ENCODE results near the gene VAV3.
"Not testable (repeated sequence)": the region's sequence is repeated elsewhere in the genome, so short reads cannot be mapped to it uniquely, and the experiment has no call there.

VAV3 gene

GRCh38 chr1:107670397-107671040 is 294.5 kb downstream of the VAV3 start:
- DNase-seq = no peak

- no peak for DNase-seq
Measured at GRCh38 chr1:107669996-107670395, 295.0 kb downstream of the VAV3 start.

- DNase-seq = no peak
Measured at GRCh38 chr1:107668762-107669161, 296.2 kb downstream of the VAV3 start.

GRCh38 chr1:107666493-107666892 is 298.5 kb downstream of the VAV3 start:
- DNase-seq = no peak

- DNase-seq = no peak
Measured at GRCh38 chr1:107664982-107665925, 299.7 kb downstream of the VAV3 start.

GRCh38 chr1:107662971-107663370 is 302.0 kb downstream of the VAV3 start:
- DNase-seq = no peak

- DNase-seq = no peak
Measured at GRCh38 chr1:107661158-107661557, 303.8 kb downstream of the VAV3 start.

- no peak for DNase-seq
Measured at GRCh38 chr1:107659961-107660360, 305.0 kb downstream of the VAV3 start.

GRCh38 chr1:107657356-107657755 is 307.6 kb downstream of the VAV3 start:
- no peak for DNase-seq

GRCh38 chr1:107653765-107654164 is 311.2 kb downstream of the VAV3 start:
- no peak for DNase-seq

- DNase-seq = no peak
Measured at GRCh38 chr1:107653005-107653404, 312.0 kb downstream of the VAV3 start.

GRCh38 chr1:107650825-107651224 is 314.2 kb downstream of the VAV3 start:
- DNase-seq = not testable (repeated sequence)

- DNase-seq = no peak
Measured at GRCh38 chr1:107649023-107649422, 316.0 kb downstream of the VAV3 start.

- DNase-seq = no peak
Measured at GRCh38 chr1:107648071-107648470, 316.9 kb downstream of the VAV3 start.

- no peak for DNase-seq
Measured at GRCh38 chr1:107647012-107647411, 318.0 kb downstream of the VAV3 start.

- no peak for DNase-seq
Measured at GRCh38 chr1:107643766-107644165, 321.2 kb downstream of the VAV3 start.

- DNase-seq = no peak
Measured at GRCh38 chr1:107640207-107640606, 324.8 kb downstream of the VAV3 start.

GRCh38 chr1:107637101-107637500 is 327.9 kb downstream of the VAV3 start:
- DNase-seq = no peak

GRCh38 chr1:107633596-107633995 is 331.4 kb downstream of the VAV3 start:
- DNase-seq = no peak

- no peak for DNase-seq
Measured at GRCh38 chr1:107626073-107626796, 338.7 kb downstream of the VAV3 start.

- DNase-seq = no peak
Measured at GRCh38 chr1:107625405-107626029, 339.5 kb downstream of the VAV3 start.

- no peak for DNase-seq
Measured at GRCh38 chr1:107623431-107623830, 341.5 kb downstream of the VAV3 start.

GRCh38 chr1:107622966-107623365 is 342.0 kb downstream of the VAV3 start:
- no peak for DNase-seq

All from NCI-H2227 treated with DMSO at 0.1 percent for 48 hours (cell line).